ENCODE measurements around the gene C1QTNF5. TPM values are rescaled to one million over a fixed set of nuclear protein-coding genes. Genes with fewer than 3 reads are reported as not detected.

Gene C1QTNF5
- total and polyA plus RNA-seq, 2 donors: 17.4 to 46.7 TPM

GRCh38 chr11:119377112-119377901 lies 36.6 kb upstream of the C1QTNF5 start:
- DNase-seq (ENCODE audit: extremely low spot score): no peak
- H3K27ac ChIP-seq (ENCODE audit: low read depth): no peak overlapping the region
- H3K36me3 ChIP-seq (ENCODE audit: insufficient read depth): no peaks in the 10 kb centered on the region
- H3K4me1 ChIP-seq (ENCODE audit: insufficient read depth): no peaks in the 10 kb centered on the region
- WGBS: 68% methylated on average over 12 of the region's 12 CpGs
- H3K4me3 ChIP-seq (ENCODE audit: low read depth, low read length): no peak overlapping the region

- Histone ChIP-seq H3K4me1 (ENCODE audit: insufficient read depth) (no peaks in the 10 kb centered on the region), H3K27ac (ENCODE audit: low read depth) (no peak overlapping the region), H3K36me3 (ENCODE audit: insufficient read depth) (no peaks in the 10 kb centered on the region), H3K4me3 (ENCODE audit: low read depth, low read length) (no peak overlapping the region)
- 65% methylated on average over 11 of the region's 11 CpGs for WGBS
- DNase-seq (ENCODE audit: extremely low spot score): no peak
These were observed 35.6 kb upstream of the C1QTNF5 start for GRCh38 chr11:119376197-119376847.

- Histone ChIP-seq H3K27ac (ENCODE audit: low read depth) (no peak overlapping the region), H3K4me3 (ENCODE audit: low read depth, low read length) (no peak overlapping the region), H3K4me1 (ENCODE audit: insufficient read depth) (no peaks in the 10 kb centered on the region), H3K36me3 (ENCODE audit: insufficient read depth) (no peaks in the 10 kb centered on the region)
- 41% methylated on average over 14 of the region's 14 CpGs for WGBS
- no peak for DNase-seq (ENCODE audit: extremely low spot score)
These were observed 34.9 kb upstream of the C1QTNF5 start for GRCh38 chr11:119375337-119376196.

GRCh38 chr11:119374632-119375336 lies 34.1 kb upstream of the C1QTNF5 start:
- Histone ChIP-seq H3K27ac (ENCODE audit: low read depth) (no peak overlapping the region), H3K4me3 (ENCODE audit: low read depth, low read length) (no peak overlapping the region), H3K4me1 (ENCODE audit: insufficient read depth) (no peaks in the 10 kb centered on the region), H3K36me3 (ENCODE audit: insufficient read depth) (no peaks in the 10 kb centered on the region)
- WGBS: 43% methylated on average over 11 of the region's 11 CpGs
- no peak for DNase-seq (ENCODE audit: extremely low spot score)

GRCh38 chr11:119373921-119374631 lies 33.4 kb upstream of the C1QTNF5 start:
- H3K4me1 ChIP-seq (ENCODE audit: insufficient read depth): no peaks in the 10 kb centered on the region
- 56% methylated on average over 5 of the region's 5 CpGs for WGBS
- DNase-seq (ENCODE audit: extremely low spot score): no peak
- H3K27ac ChIP-seq (ENCODE audit: low read depth): no peak overlapping the region
- H3K36me3 ChIP-seq (ENCODE audit: insufficient read depth): no peaks in the 10 kb centered on the region
- H3K4me3 ChIP-seq (ENCODE audit: low read depth, low read length): no peak overlapping the region

- WGBS: 85% methylated on average over 23 of the region's 23 CpGs
- H3K4me1 ChIP-seq (ENCODE audit: insufficient read depth): no peaks in the 10 kb centered on the region
- H3K4me3 ChIP-seq (ENCODE audit: low read depth, low read length): no peak overlapping the region
- H3K27ac ChIP-seq (ENCODE audit: low read depth): no peak overlapping the region
- no peaks in the 10 kb centered on the region for H3K36me3 ChIP-seq (ENCODE audit: insufficient read depth)
- no peak for DNase-seq (ENCODE audit: extremely low spot score)
These were observed 32.6 kb upstream of the C1QTNF5 start for GRCh38 chr11:119373059-119373920.

- 89% methylated on average over 26 of the region's 26 CpGs for WGBS
- Histone ChIP-seq H3K36me3 (ENCODE audit: insufficient read depth) (no peaks in the 10 kb centered on the region), H3K4me3 (ENCODE audit: low read depth, low read length) (no peak overlapping the region), H3K4me1 (ENCODE audit: insufficient read depth) (no peaks in the 10 kb centered on the region), H3K27ac (ENCODE audit: low read depth) (no peak overlapping the region)
- DNase-seq (ENCODE audit: extremely low spot score): no peak
These were observed 31.8 kb upstream of the C1QTNF5 start for GRCh38 chr11:119372260-119373058.

- 76% methylated on average over 8 of the region's 8 CpGs for WGBS
These were observed 31.1 kb upstream of the C1QTNF5 start for GRCh38 chr11:119371778-119372182.

GRCh38 chr11:119371067-119371601 lies 30.5 kb upstream of the C1QTNF5 start:
- Histone ChIP-seq H3K4me3 (ENCODE audit: low read depth, low read length) (no peak overlapping the region), H3K36me3 (ENCODE audit: insufficient read depth) (no peaks in the 10 kb centered on the region), H3K27ac (ENCODE audit: low read depth) (no peak overlapping the region), H3K4me1 (ENCODE audit: insufficient read depth) (no peaks in the 10 kb centered on the region)
- DNase-seq (ENCODE audit: extremely low spot score): no peak
- WGBS: 63% methylated on average over 8 of the region's 8 CpGs

More at GRCh38 chr11:119371778-119372182, 31.1 kb upstream of the C1QTNF5 start:
- DNase-seq (ENCODE audit: extremely low spot score): no peak
- no peaks in the 10 kb centered on the region for H3K36me3 ChIP-seq (ENCODE audit: insufficient read depth)
- no peak overlapping the region for H3K4me3 ChIP-seq (ENCODE audit: low read depth, low read length)
- no peak overlapping the region for H3K27ac ChIP-seq (ENCODE audit: low read depth)
- H3K4me1 ChIP-seq (ENCODE audit: insufficient read depth): no peaks in the 10 kb centered on the region

GRCh38 chr11:119370486-119371046 lies 29.9 kb upstream of the C1QTNF5 start:
- Histone ChIP-seq H3K27ac (ENCODE audit: low read depth) (no peak overlapping the region), H3K4me1 (ENCODE audit: insufficient read depth) (no peaks in the 10 kb centered on the region), H3K36me3 (ENCODE audit: insufficient read depth) (no peaks in the 10 kb centered on the region), H3K4me3 (ENCODE audit: low read depth, low read length) (no peak overlapping the region)
- DNase-seq (ENCODE audit: extremely low spot score): no peak
- 54% methylated on average over 8 of the region's 8 CpGs for WGBS
